GM12878 (cell line): ENCODE data around the gene ZFP62. TPM values are rescaled to one million over a fixed set of nuclear protein-coding genes. Genes with fewer than 3 reads are reported as not detected.

ENCODE experiments used
- BACH1 ChIP-seq: fragments of 450-650 bp; IDR thresholded peaks from 2 replicates; pipeline ENCODE4 v1.6.1; 2017; ENCODE audit warnings: mild to moderate bottlenecking, borderline replicate concordance
- BMI1 ChIP-seq: fragments of 450-650 bp; IDR thresholded peaks from 2 replicates; pipeline ENCODE4 v1.6.1; 2016; ENCODE audit warnings: mild to moderate bottlenecking, moderate library complexity, borderline replicate concordance
- CHD4 ChIP-seq: fragments of 200-600 bp; sonication (generic); IDR thresholded peaks from 2 replicates; pipeline ENCODE4 v1.6.1; 2016; ENCODE audit warnings: mild to moderate bottlenecking
- CREB1 ChIP-seq: IDR thresholded peaks from 2 replicates; pipeline ENCODE4 v1.6.1; 2012; ENCODE audit warnings: low read depth, mild to moderate bottlenecking, inconsistent platforms
- E2F4 ChIP-seq: IDR thresholded peaks from 2 replicates; pipeline ENCODE4 v1.6.1; 2012; ENCODE audit warnings: low read depth, low read length, improper control_type of control experiment
- EED ChIP-seq: sonication (generic); IDR thresholded peaks from 2 replicates; pipeline ENCODE4 v1.6.1; 2016; ENCODE audit warnings: antibody characterized with exemption, low read depth
- EGR1 ChIP-seq, 2 experiments: IDR thresholded peaks; 1 replicate in 1 of 2; 2 replicates in 1 of 2; pipeline ENCODE4 v1.6.1; 2011 to 2012; ENCODE audit warnings: low read depth in 2 of 2, low read length in 2 of 2, borderline replicate concordance in 1 of 2, mild to moderate bottlenecking in 1 of 2, moderate library complexity in 1 of 2
- GABPA ChIP-seq: IDR thresholded peaks from 2 replicates; pipeline ENCODE4 v1.6.1; 2014; ENCODE audit warnings: antibody characterized with exemption, low read depth, mild to moderate bottlenecking, inconsistent platforms
- HDAC2 ChIP-seq: fragments of 200-600 bp; sonication (generic); IDR thresholded peaks from 2 replicates; pipeline ENCODE4 v1.6.1; 2017
- JUND ChIP-seq: IDR thresholded peaks from 2 replicates; pipeline ENCODE4 v1.6.1; 2012; ENCODE audit warnings: low read depth, mild to moderate bottlenecking, low read length, improper control_type of control experiment, moderate library complexity
- MEF2A ChIP-seq: IDR thresholded peaks from 2 replicates; pipeline ENCODE4 v1.6.1; 2011; ENCODE audit warnings: low read depth, mild to moderate bottlenecking, low read length, moderate library complexity; ENCODE audit not compliant: insufficient read depth
- MTA3 ChIP-seq: IDR thresholded peaks from 2 replicates; pipeline ENCODE4 v1.6.1; 2012; ENCODE audit warnings: low read length, inconsistent platforms, borderline replicate concordance
- MYB ChIP-seq: fragments of 150-350 bp; IDR thresholded peaks from 2 replicates; pipeline ENCODE4 v1.6.1; 2014; ENCODE audit warnings: mild to moderate bottlenecking, low read depth, low read length, borderline replicate concordance
- NR2C1 ChIP-seq: fragments of 450-650 bp; IDR thresholded peaks from 2 replicates; pipeline ENCODE4 v1.6.1; 2017; ENCODE audit warnings: antibody characterized with exemption, mild to moderate bottlenecking, moderate library complexity
- NR2C2 ChIP-seq: IDR thresholded peaks from 2 replicates; pipeline ENCODE4 v1.6.1; 2011; ENCODE audit warnings: borderline replicate concordance, low read depth; ENCODE audit not compliant: control insufficient read depth, insufficient read length
- NR2F1 ChIP-seq: fragments of 450-650 bp; conservative IDR thresholded peaks from 2 replicates; pipeline ENCODE4 v1.6.1; 2017; ENCODE audit warnings: mild to moderate bottlenecking
- PAX8 ChIP-seq: fragments of 450-650 bp; IDR thresholded peaks from 2 replicates; pipeline ENCODE4 v1.6.1; 2017; ENCODE audit warnings: mild to moderate bottlenecking, moderate library complexity
- PBX3 ChIP-seq: IDR thresholded peaks from 2 replicates; pipeline ENCODE4 v1.6.1; 2011; ENCODE audit warnings: mild to moderate bottlenecking, low read depth, low read length, moderate library complexity; ENCODE audit not compliant: insufficient replicate concordance
- PKNOX1 ChIP-seq: fragments of 450-650 bp; IDR thresholded peaks from 2 replicates; pipeline ENCODE4 v1.6.1; 2016; ENCODE audit warnings: mild to moderate bottlenecking
- POLR2AphosphoS5 ChIP-seq: IDR thresholded peaks from 2 replicates; pipeline ENCODE4 v1.6.1; 2011; ENCODE audit warnings: mild to moderate bottlenecking, low read length, inconsistent platforms
- RAD21 ChIP-seq: IDR thresholded peaks from 2 replicates; pipeline ENCODE4 v1.6.1; 2011; ENCODE audit warnings: mild to moderate bottlenecking, low read depth, low read length, moderate library complexity; ENCODE audit not compliant: insufficient read depth
- RUNX3 ChIP-seq: IDR thresholded peaks from 2 replicates; pipeline ENCODE4 v1.6.1; 2012; ENCODE audit warnings: low read length, inconsistent platforms
- SIX5 ChIP-seq: IDR thresholded peaks from 2 replicates; pipeline ENCODE4 v1.6.1; 2011; ENCODE audit warnings: mild to moderate bottlenecking, low read depth, low read length, moderate library complexity; ENCODE audit not compliant: severe bottlenecking
- SMAD1 ChIP-seq: fragments of 450-650 bp; IDR thresholded peaks from 2 replicates; pipeline ENCODE4 v1.6.1; 2018; ENCODE audit warnings: mild to moderate bottlenecking, low read depth; ENCODE audit not compliant: partially characterized antibody
- SREBF2 ChIP-seq: IDR thresholded peaks from 2 replicates; pipeline ENCODE4 v1.6.1; 2012; ENCODE audit warnings: mild to moderate bottlenecking, low read length
- TCF7 ChIP-seq: IDR thresholded peaks from 2 replicates; pipeline ENCODE4 v1.6.1; 2014; ENCODE audit warnings: antibody characterized with exemption, borderline replicate concordance
- USF2 ChIP-seq: IDR thresholded peaks from 2 replicates; pipeline ENCODE4 v1.6.1; 2011; ENCODE audit warnings: low read depth, low read length, improper control_type of control experiment, borderline replicate concordance
- ZNF207 ChIP-seq: fragments of 450-650 bp; IDR thresholded peaks from 2 replicates; pipeline ENCODE4 v1.6.1; 2014; ENCODE audit warnings: antibody characterized with exemption, mild to moderate bottlenecking, borderline replicate concordance
- polyA plus RNA-seq, 11 experiments: library from polyadenylated mRNA; depleted of rRNA in 4 of 11; unstranded in 6 of 11; stranded (reverse) in 5 of 11; fragments of >200 nt; fragmentation: Nextera tagmentation in 4 of 11; fragmentation: Illumina TruSeq in 1 of 11; extraction: Ambion mirVana in 4 of 11; extraction: Trizol in 1 of 11; gene quantifications; 1 replicate in 1 of 11; 2 replicates in 10 of 11; pipeline versions ENCODE4 v1.2.1 to v1.2.3, GENCODE V29; 2011 to 2016; ENCODE audit warnings: inconsistent platforms in 2 of 11, missing spikeins in 2 of 11, low read depth in 1 of 11
- total RNA-seq, 4 experiments: library from RNA; depleted of rRNA in 3 of 4; stranded (reverse); fragments of >200 nt in 3 of 4; fragmentation: Illumina TruSeq in 1 of 4; extraction: Trizol in 1 of 4; gene quantifications; 2 replicates each; pipeline versions ENCODE4 v1.2.1 to v1.2.3, GENCODE V29; 2013 to 2021

The ZFP62 gene
- total and polyA plus RNA-seq, 10 of the 15 experiments (the other 5 are each of a cell fraction or from before 2014, with no cell fraction given), result 9.2 to 39.7 (median 21.1) TPM

- TF ChIP-seq USF2 (no peak), SREBF2 (peak; percentile 43; the same call in 1 of the 2 replicates), JUND (no peak), BMI1 (no peak), ZNF207 (0 out of 2 replicates have a peak, but pooled peaks have one; percentile 36), EGR1 (IDR thresholded peaks at IDR 0.05; ENCODE audit: borderline replicate concordance in 1 of 2, low read depth in 2 of 2, low read length in 2 of 2) (peak; percentile 60 to 86), MEF2A (no peak), SIX5 (peak; percentile 39), PBX3 (no peak), HDAC2 (no peak), MYB (no peak), GABPA (peak; percentile 89), NR2F1 (no peak), BACH1 (peak; percentile 34; the same call in 1 of the 2 replicates), CREB1 (peak; percentile 52; the same call in 1 of the 2 replicates), EED (peak; percentile 35; the same call in 1 of the 2 replicates), CHD4 (no peak), SMAD1 (no peak), TCF7 (no peak), RUNX3 (peak; percentile 55), RAD21 (no peak), PAX8 (no peak), E2F4 (no peak; the same call in 1 of the 2 replicates), NR2C2 (no peak), NR2C1 (peak; percentile 82), POLR2AphosphoS5 (no peak; the same call in 1 of the 2 replicates), MTA3 (no peak), PKNOX1 (no peak)
Observed at GRCh38 chr5:180860887-180861822, at the start of gene ZFP62 (continued).
